ENCODE measurements around the gene PTPN22.

The PTPN22 gene

DNA sequence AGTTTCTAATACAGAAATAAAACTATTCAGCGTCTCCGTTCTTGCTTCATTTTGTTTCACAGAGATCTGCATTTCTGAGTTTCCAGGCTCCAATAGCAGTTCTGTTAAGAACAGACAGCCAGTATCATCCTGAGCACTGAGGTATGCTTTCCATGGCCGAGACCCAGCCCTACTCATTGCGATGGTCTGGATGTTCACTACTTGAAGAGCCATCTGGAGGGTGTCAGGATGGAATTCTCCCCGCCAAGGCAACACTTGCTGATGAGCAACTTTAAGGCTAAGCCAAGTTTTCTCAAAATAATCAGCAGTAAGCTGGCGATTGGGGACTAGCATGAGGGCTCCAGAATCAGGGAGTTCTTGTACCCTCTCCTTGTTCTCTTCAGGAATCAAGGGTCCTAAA lies 23.6 kb upstream of the PTPN22 start:
- TF ChIP-seq, protein P1, sequence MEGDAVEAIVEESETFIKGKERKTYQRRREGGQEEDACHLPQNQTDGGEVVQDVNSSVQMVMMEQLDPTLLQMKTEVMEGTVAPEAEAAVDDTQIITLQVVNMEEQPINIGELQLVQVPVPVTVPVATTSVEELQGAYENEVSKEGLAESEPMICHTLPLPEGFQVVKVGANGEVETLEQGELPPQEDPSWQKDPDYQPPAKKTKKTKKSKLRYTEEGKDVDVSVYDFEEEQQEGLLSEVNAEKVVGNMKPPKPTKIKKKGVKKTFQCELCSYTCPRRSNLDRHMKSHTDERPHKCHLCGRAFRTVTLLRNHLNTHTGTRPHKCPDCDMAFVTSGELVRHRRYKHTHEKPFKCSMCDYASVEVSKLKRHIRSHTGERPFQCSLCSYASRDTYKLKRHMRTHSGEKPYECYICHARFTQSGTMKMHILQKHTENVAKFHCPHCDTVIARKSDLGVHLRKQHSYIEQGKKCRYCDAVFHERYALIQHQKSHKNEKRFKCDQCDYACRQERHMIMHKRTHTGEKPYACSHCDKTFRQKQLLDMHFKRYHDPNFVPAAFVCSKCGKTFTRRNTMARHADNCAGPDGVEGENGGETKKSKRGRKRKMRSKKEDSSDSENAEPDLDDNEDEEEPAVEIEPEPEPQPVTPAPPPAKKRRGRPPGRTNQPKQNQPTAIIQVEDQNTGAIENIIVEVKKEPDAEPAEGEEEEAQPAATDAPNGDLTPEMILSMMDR (IDR thresholded peaks at IDR 0.05; ENCODE audit: low read depth, low read length): no peak
- H3K36me3 ChIP-seq: peaks cover 51% of the 10 kb centered on the region

DNA sequence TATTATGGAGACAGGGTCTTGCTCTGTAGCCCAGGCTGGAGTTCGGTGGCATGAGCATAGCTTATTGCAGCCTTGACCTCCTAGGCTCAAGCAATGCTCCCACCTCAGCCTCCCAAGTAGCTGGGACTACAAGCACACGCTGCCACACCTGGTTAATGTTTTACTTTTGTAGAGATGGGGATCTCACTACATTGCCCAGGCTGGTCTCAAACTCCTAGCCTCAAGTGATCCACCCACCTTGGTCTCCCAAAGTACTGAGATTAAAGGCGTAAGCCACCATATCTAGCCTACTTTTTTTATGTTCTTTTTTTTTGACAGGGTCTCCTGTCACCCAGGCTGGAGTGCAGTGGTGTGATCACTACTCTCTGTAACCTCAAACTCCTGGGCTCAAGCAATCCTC lies 21.8 kb upstream of the PTPN22 start:
- no peaks in the 10 kb centered on the region for H3K9me3 ChIP-seq (ENCODE audit: severe bottlenecking)

More for the DNA sequence above, 23.6 kb upstream of the PTPN22 start:
- H3K27ac ChIP-seq: no peak overlapping the region
- H3K4me3 ChIP-seq (ENCODE audit: low read depth, low read length): no peak overlapping the region
- H3K27me3 ChIP-seq (ENCODE audit: insufficient read depth, low read depth, severe bottlenecking): no peaks in the 10 kb centered on the region
- H3K9me3 ChIP-seq (ENCODE audit: severe bottlenecking): no peaks in the 10 kb centered on the region
- no peak for DNase-seq

DNA sequence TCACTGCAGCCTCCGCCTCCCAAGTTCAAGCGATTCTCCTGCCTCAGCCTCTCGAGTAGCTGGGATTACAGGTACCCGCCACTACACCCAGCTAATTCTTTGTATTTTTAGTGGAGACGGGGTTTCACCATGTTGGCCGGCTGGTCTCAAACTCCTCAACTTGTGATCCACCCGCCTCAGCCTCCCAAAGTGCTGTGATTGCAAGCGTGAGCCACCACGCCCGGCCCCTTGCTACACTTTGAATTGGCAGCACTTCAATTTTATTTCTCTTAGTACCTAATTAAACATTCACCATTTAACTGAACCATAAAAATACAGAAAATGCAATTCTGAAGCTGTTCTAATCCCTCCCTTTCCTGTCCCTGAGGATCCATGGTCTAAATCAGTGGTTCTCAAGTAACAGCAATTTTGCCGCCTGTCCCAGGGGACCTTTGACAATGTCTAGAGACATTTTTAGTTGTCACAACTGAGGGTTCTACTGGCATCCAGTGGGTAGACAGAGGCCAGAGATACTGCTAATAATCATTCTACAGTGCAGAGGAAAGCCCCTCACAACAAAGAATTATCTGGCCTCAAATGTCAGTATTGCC lies 20.2 kb upstream of the PTPN22 start:
- Histone ChIP-seq H3K27ac (no peak overlapping the region), H3K9me3 (ENCODE audit: severe bottlenecking) (no peaks in the 10 kb centered on the region), H3K36me3 (peaks cover 22% of the 10 kb centered on the region), H3K4me3 (ENCODE audit: low read depth, low read length) (no peak overlapping the region), H3K27me3 (ENCODE audit: insufficient read depth, low read depth, severe bottlenecking) (no peaks in the 10 kb centered on the region)
- TF ChIP-seq, protein P1 (IDR thresholded peaks at IDR 0.05; ENCODE audit: low read depth, low read length): no peak
- DNase-seq: no peak

More for the DNA sequence above, 21.8 kb upstream of the PTPN22 start:
- TF ChIP-seq, protein P1 (IDR thresholded peaks at IDR 0.05; ENCODE audit: low read depth, low read length): no peak
- Histone ChIP-seq H3K27me3 (ENCODE audit: insufficient read depth, low read depth, severe bottlenecking) (no peaks in the 10 kb centered on the region), H3K4me3 (ENCODE audit: low read depth, low read length) (no peak overlapping the region), H3K36me3 (peaks cover 38% of the 10 kb centered on the region), H3K27ac (no peak overlapping the region)
- DNase-seq: no peak

DNA sequence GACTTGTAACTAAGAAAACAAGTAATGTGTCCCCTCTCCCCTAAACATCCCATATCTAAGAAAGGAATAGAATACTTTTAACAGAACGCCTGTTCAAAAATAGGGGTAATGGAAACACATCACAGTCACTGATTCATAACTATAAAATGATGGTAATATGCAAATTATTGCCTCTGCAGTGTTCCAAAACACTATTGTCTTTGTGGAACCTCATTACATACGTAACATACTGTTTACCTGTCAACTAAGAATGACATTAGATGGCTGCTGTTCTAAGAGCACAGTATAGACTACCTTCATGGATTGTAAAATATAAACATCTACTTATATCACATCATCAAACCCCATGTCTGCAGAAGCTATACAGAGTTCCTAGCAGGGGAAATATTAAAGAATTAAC lies 19.3 kb upstream of the PTPN22 start:
- no peak for DNase-seq
- TF ChIP-seq, protein P1 (IDR thresholded peaks at IDR 0.05; ENCODE audit: low read depth, low read length): no peak
- H3K9me3 ChIP-seq (ENCODE audit: severe bottlenecking): no peaks in the 10 kb centered on the region

DNA sequence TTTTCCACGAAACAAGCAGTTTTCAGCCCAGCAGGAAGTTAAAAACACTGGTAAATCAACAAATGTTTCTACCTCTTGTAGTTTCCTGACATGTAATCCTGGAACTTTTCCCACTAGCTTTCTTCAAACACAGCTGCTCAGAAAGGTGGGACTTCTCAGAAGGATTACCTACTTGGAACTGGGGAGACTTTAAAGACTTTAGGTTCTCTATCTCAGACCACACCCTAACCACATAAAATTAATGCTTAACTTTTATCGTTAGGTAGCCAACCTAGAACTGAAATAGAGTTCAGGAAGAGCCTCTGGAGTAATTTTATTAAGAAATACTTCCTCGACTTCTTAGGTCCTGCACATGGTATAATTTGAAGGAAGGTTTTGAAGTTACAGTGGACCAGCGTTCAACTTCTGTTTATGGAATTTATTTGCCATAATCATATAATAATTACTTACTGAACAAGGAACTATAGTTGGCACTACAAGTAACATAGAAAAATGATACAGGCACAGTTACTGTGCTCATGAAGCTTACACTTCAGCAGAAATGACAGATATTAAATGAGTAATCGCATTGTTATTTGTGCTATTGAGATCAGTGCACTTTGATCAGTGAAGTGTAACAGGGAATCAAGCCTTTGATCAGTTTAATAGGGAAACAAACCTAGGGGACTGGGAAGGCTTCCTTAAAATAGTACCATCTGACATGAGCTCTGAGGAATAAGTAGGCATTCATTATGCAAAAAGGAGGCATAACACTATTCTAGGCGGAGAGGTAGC lies 16.1 kb upstream of the PTPN22 start, which contains the start of gene BCL2L15:
TSS of gene BCL2L15 (minus strand) at position 180 of the 774 bp plus-strand sequence. CDS start 206 bp downstream, outside the sequence.
- no peaks in the 10 kb centered on the region for H3K27me3 ChIP-seq (ENCODE audit: insufficient read depth, low read depth, severe bottlenecking)
- H3K36me3 ChIP-seq: no peaks in the 10 kb centered on the region
- DNase-seq: no peak
- H3K27ac ChIP-seq: no peak within 1 kb of the TSS
- TF ChIP-seq, protein P1 (IDR thresholded peaks at IDR 0.05; ENCODE audit: low read depth, low read length): no peak
- H3K9me3 ChIP-seq (ENCODE audit: severe bottlenecking): no peaks in the 10 kb centered on the region
- H3K4me3 ChIP-seq (ENCODE audit: low read depth, low read length): no peak within 1 kb of the TSS

More for the DNA sequence above, 19.3 kb upstream of the PTPN22 start:
- Histone ChIP-seq H3K36me3 (peaks cover 13% of the 10 kb centered on the region), H3K27ac (no peak overlapping the region), H3K4me3 (ENCODE audit: low read depth, low read length) (no peak overlapping the region), H3K27me3 (ENCODE audit: insufficient read depth, low read depth, severe bottlenecking) (no peaks in the 10 kb centered on the region)

All from WERI-Rb-1 (cell line).